ENCODE measurements around the gene PITPNB. TPM values are rescaled to one million over a fixed set of nuclear protein-coding genes. Genes with fewer than 3 reads are reported as not detected.

PITPNB gene
- total RNA-seq, 1 donor from 2014 or later = 93.0 TPM

- H3K27me3 Mint-ChIP-seq (ENCODE audit: low read depth) = peaks cover 41% of the 10 kb centered on the region
- H3K27ac Mint-ChIP-seq = peak overlapping the region; percentile 74
- TF ChIP-seq CTCF (IDR thresholded peaks at IDR 0.05; ENCODE audit: unreplicated experiment) = no peak
Observed at GRCh38 chr22:27802346-27803073, 116.5 kb downstream of the PITPNB start.

More at GRCh38 chr22:27802346-27803073, 116.5 kb downstream of the PITPNB start:
- H3K4me1 Mint-ChIP-seq = peaks cover 35% of the 10 kb centered on the region
- H3K36me3 Mint-ChIP-seq = peaks cover 4% of the 10 kb centered on the region
- no peaks in the 10 kb centered on the region for H3K9me3 Mint-ChIP-seq
- peak overlapping the region; percentile 82 for H3K4me3 Mint-ChIP-seq
- peak in 1 of 2 experiments; percentile 47 for DNase-seq (ENCODE audit: low spot score in 2 of 2, unreplicated experiment in 2 of 2)

Small RNA genes lying within 50 kb of the gene (microRNA-seq; reads per million reads assigned to microRNA genes)
- gene MIR3199-1 (not detected), gene MIR3199-2 (not detected)

Other genes with a start within 250 kb of the PITPNB start
- gene MN1, start 117.5 kb downstream of the PITPNB start, total RNA-seq = 46.3 to 49.6 TPM (median 47.8 TPM) in 3 replicates